Trophoblast cell (in vitro differentiated cells and primary cell): ENCODE results near the gene IGFBP1.

Experiments used
- DNase-seq, 2 donors: peaks; one replicate each; pipeline ENCODE4 v3.0.0-alpha.2; 2016
- H2AFZ ChIP-seq: 2 replicates; pipeline ENCODE4 v1.6.1; 2013; ENCODE audit warnings: low read length, moderate library complexity, mild to moderate bottlenecking; ENCODE audit not compliant: insufficient read depth, poor library complexity
- H2AK5ac ChIP-seq: 2 replicates; pipeline ENCODE4 v1.6.1; 2013; ENCODE audit warnings: mild to moderate bottlenecking, low read length
- H2BK120ac ChIP-seq: 2 replicates; pipeline ENCODE4 v1.6.1; 2013; ENCODE audit warnings: low read length, mild to moderate bottlenecking, moderate library complexity; ENCODE audit not compliant: insufficient read depth, poor library complexity
- H2BK12ac ChIP-seq: 2 replicates; pipeline ENCODE4 v1.6.1; 2013; ENCODE audit warnings: mild to moderate bottlenecking, low read length, moderate library complexity
- H2BK5ac ChIP-seq: 2 replicates; pipeline ENCODE4 v1.6.1; 2013; ENCODE audit warnings: low read length, low read depth, moderate library complexity, mild to moderate bottlenecking; ENCODE audit not compliant: poor library complexity
- H3K14ac ChIP-seq: 2 replicates; pipeline ENCODE4 v1.6.1; 2013; ENCODE audit warnings: mild to moderate bottlenecking, low read length
- H3K18ac ChIP-seq: 2 replicates; pipeline ENCODE4 v1.6.1; 2013; ENCODE audit warnings: mild to moderate bottlenecking, low read length
- H3K23ac ChIP-seq: 2 replicates; pipeline ENCODE4 v1.6.1; 2013; ENCODE audit warnings: low read length
- H3K27ac ChIP-seq: 2 replicates; pipeline ENCODE4 v1.5.1; 2013; ENCODE audit warnings: low read depth, mild to moderate bottlenecking, inconsistent platforms, low read length, moderate library complexity
- H3K27me3 ChIP-seq: 2 replicates; pipeline ENCODE4 v1.6.1; 2013; ENCODE audit warnings: inconsistent platforms, mild to moderate bottlenecking, low read length, moderate library complexity; ENCODE audit not compliant: insufficient read depth
- H3K36me3 ChIP-seq, 2 experiments: 1 replicate in 1 of 2; 2 replicates in 1 of 2; pipeline ENCODE4 v1.6.1; 2013; ENCODE audit warnings: low read length in 2 of 2, mild to moderate bottlenecking in 2 of 2, moderate library complexity in 1 of 2; ENCODE audit not compliant: insufficient read depth in 2 of 2, control insufficient read depth in 1 of 2
- H3K4ac ChIP-seq: 2 replicates; pipeline ENCODE4 v1.6.1; 2013; ENCODE audit warnings: low read depth, mild to moderate bottlenecking, low read length, moderate library complexity
- H3K4me1 ChIP-seq, 2 experiments: 1 replicate in 1 of 2; 2 replicates in 1 of 2; pipeline ENCODE4 v1.6.1; 2013; ENCODE audit warnings: low read length in 2 of 2, mild to moderate bottlenecking in 2 of 2, moderate library complexity in 1 of 2; ENCODE audit not compliant: insufficient read depth in 2 of 2, control insufficient read depth in 1 of 2
- H3K4me2 ChIP-seq: 2 replicates; pipeline ENCODE4 v1.6.1; 2013; ENCODE audit warnings: inconsistent platforms, mild to moderate bottlenecking, low read length, moderate library complexity
- H3K4me3 ChIP-seq: 2 replicates; pipeline ENCODE4 v1.5.1; 2013; ENCODE audit warnings: mild to moderate bottlenecking, low read depth, low read length, inconsistent platforms
- H3K79me1 ChIP-seq: one replicate; pipeline ENCODE4 v1.6.1; 2013; ENCODE audit warnings: low read length
- H3K79me2 ChIP-seq: 2 replicates; pipeline ENCODE4 v1.6.1; 2013; ENCODE audit warnings: low read length, mild to moderate bottlenecking; ENCODE audit not compliant: control insufficient read depth, insufficient read depth, poor library complexity
- H3K9ac ChIP-seq: 2 replicates; pipeline ENCODE4 v1.6.1; 2013; ENCODE audit warnings: mild to moderate bottlenecking, low read length
- H3K9me3 ChIP-seq: 2 replicates; pipeline ENCODE4 v1.6.1; 2013; ENCODE audit warnings: low read depth, mild to moderate bottlenecking, control low read depth, inconsistent platforms, low read length; ENCODE audit not compliant: insufficient read depth
- H4K12ac ChIP-seq: 2 replicates; pipeline ENCODE4 v1.6.1; 2013; ENCODE audit warnings: low read depth, mild to moderate bottlenecking, low read length, moderate library complexity
- H4K8ac ChIP-seq: 2 replicates; pipeline ENCODE4 v1.6.1; 2013; ENCODE audit warnings: low read depth, mild to moderate bottlenecking, low read length, moderate library complexity
- H4K91ac ChIP-seq: one replicate; pipeline ENCODE4 v1.6.1; 2013; ENCODE audit warnings: low read depth, mild to moderate bottlenecking, low read length, moderate library complexity
- WGBS: extraction: QIAGEN DNeasy Blood & Tissue Kit; methylation state at CpG from one replicate; pipeline ENCODE4 v1.1.7; 2013; ENCODE audit warnings: missing lambda C conversion rate; ENCODE audit not compliant: insufficient read length, insufficient coverage; ENCODE audit errors: extremely low coverage; 5-methylcytosine and 5-hydroxymethylcytosine counted together

Gene IGFBP1

DNA sequence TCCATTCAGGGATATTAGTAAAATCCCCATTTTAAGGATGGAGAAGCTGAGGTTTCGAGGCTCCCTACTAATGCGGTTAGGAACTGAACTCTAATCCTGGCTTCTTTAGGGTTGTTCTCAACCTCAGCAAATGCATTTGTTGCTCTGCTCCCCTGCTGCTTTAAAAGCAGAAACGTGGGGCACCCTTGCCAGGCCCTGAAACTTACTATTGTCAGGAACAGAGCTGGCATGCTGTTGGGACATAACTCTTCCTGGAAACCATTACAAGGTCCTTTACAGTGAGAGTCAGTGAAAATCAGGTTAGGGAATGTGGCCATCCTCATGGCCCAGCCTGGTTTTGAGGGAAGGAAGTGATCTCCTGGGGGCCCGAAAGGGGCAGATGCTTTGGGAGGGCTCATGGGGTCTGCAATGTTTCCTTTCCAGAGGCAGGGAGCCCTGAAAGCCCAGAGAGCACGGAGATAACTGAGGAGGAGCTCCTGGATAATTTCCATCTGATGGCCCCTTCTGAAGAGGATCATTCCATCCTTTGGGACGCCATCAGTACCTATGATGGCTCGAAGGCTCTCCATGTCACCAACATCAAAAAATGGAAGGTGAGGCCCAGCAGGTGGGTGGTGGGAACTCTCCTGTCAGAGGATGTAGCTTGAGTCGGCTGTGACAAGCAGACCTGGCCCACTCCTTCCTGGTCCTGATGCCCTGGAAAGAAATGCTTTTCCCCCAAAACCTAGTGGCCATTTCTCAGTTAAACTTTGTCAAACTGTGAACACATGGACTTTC lies 2.0 kb downstream of the IGFBP1 start:
- Histone ChIP-seq H3K9me3 (peaks cover 2% of the 10 kb centered on the region), H3K27me3 (peaks cover 16% of the 10 kb centered on the region), H4K12ac (no peak overlapping the region), H2BK5ac (no peak overlapping the region), H3K4me2 (no peak overlapping the region), H3K79me2 (no peaks in the 10 kb centered on the region), H3K9ac (no peak overlapping the region), H2AK5ac (no peak overlapping the region), H3K18ac (no peak overlapping the region), H3K23ac (no peak overlapping the region), H3K4me3 (no peak overlapping the region), H3K27ac (no peak overlapping the region), H3K4ac (no peak overlapping the region), H4K91ac (no peak overlapping the region), H4K8ac (no peak overlapping the region), H2BK12ac (no peak overlapping the region), H3K4me1 (peaks cover 8 to 12% of the 10 kb centered on the region in 2 experiments), H2AFZ (no peak overlapping the region), H3K14ac (no peak overlapping the region), H2BK120ac (no peak overlapping the region), H3K79me1 (no peaks in the 10 kb centered on the region), H3K36me3 (no peaks in the 10 kb centered on the region)
- no peak for DNase-seq
- no CpG with 5 or more reads among the region's 8 CpGs for WGBS

DNA sequence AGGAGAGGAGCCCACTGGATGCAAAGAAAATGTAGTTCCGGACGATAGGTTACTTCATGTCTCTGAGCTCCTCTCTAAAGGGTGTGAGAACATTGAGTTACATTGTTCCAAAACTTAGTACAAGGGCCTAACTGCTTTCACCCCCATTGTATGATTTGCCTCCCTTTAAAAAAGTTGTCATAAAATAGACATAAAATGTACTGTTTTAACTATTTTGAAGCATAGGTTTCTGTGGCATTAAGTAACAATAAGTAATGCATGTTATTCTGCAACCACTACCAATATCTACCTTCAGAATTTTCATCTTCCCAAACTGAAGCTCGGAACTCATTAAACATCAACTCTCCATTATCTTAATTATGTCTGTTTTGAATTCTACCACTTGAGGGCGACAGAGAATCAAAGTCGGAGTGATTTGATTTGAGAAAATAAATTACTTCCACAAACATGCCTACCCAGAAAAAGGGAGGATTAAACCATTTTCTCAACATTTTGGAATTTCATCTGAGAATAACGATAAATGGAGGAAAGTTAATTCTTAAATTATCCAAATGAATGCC lies 2.7 kb downstream of the IGFBP1 start:
- H2BK120ac ChIP-seq = no peak overlapping the region
- H4K91ac ChIP-seq = no peak overlapping the region
- no peak overlapping the region for H3K9ac ChIP-seq
- H3K27me3 ChIP-seq = peaks cover 16% of the 10 kb centered on the region
- H3K36me3 ChIP-seq = no peaks in the 10 kb centered on the region
- H3K79me2 ChIP-seq = no peaks in the 10 kb centered on the region
- H2BK5ac ChIP-seq = no peak overlapping the region
- no peak overlapping the region for H4K8ac ChIP-seq
- H3K79me1 ChIP-seq = no peaks in the 10 kb centered on the region
- H2BK12ac ChIP-seq = no peak overlapping the region
- no peak overlapping the region for H3K4me2 ChIP-seq
- H3K9me3 ChIP-seq = peaks cover 2% of the 10 kb centered on the region
- no peak overlapping the region for H3K23ac ChIP-seq
- H3K4me1 ChIP-seq = peaks cover 8 to 12% of the 10 kb centered on the region in 2 experiments
- no peak overlapping the region for H3K14ac ChIP-seq
- no peak overlapping the region for H2AK5ac ChIP-seq
- no CpG with 5 or more reads among the region's 6 CpGs for WGBS
- DNase-seq = peak in 1 of 2 donors; percentile 76
- H4K12ac ChIP-seq = no peak overlapping the region
- no peak overlapping the region for H3K4ac ChIP-seq
- H3K27ac ChIP-seq = no peak overlapping the region
- no peak overlapping the region for H2AFZ ChIP-seq
- no peak overlapping the region for H3K4me3 ChIP-seq
- no peak overlapping the region for H3K18ac ChIP-seq

DNA sequence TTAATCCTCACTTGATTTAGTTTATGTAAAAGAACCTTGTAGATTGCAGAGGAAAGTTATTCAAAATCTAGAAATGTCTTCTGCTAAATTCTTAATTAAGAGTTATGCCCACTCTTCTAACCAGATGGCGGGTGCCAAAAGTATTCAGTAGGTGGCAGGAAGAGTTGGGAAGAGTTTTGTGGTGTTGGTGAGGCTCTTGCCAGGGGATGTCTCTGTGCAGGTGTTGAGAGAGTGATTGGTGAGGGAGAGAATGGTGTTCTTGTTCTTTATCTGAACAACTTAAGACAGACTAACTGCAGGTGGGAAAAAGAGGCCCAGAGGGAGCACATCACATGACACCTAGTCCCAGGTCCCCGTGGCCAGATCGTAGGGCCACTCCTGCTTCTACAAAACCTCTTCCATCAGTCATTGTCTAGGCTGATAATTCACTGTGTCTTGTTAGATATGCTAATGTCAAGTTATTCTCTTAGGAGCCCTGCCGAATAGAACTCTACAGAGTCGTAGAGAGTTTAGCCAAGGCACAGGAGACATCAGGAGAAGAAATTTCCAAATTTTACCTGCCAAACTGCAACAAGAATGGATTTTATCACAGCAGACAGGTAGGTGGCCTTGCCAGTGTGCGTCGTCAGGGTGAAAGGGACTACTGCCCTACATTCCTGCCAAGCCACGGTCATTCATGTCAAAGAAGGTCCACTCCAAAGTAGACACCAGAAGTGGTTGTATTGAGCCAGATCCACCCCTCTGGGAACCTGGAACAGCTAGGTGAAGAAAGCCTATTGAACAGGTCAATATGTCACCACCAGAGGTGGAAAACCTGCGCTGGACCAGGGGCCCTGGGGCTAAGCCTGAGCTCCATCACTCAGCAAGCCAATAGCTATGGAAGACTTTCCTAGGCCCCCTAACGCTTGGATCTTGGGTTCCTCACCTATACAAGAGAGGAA lies 3.4 kb downstream of the IGFBP1 start:
- no peak overlapping the region for H4K12ac ChIP-seq
- H2BK5ac ChIP-seq = no peak overlapping the region
- no peak overlapping the region for H3K4me2 ChIP-seq
- no peak overlapping the region for H2AK5ac ChIP-seq
- no peak overlapping the region for H3K4me3 ChIP-seq
- H3K27ac ChIP-seq = no peak overlapping the region
- no peak overlapping the region for H3K9ac ChIP-seq
- H3K36me3 ChIP-seq = no peaks in the 10 kb centered on the region
- no peak overlapping the region for H2AFZ ChIP-seq
- H3K4ac ChIP-seq = no peak overlapping the region
- H3K79me1 ChIP-seq = no peaks in the 10 kb centered on the region
- peaks cover 8 to 12% of the 10 kb centered on the region in 2 experiments for H3K4me1 ChIP-seq
- no peak overlapping the region for H4K91ac ChIP-seq
- H3K9me3 ChIP-seq = peaks cover 2% of the 10 kb centered on the region
- peaks cover 16% of the 10 kb centered on the region for H3K27me3 ChIP-seq
- no peaks in the 10 kb centered on the region for H3K79me2 ChIP-seq
- H2BK12ac ChIP-seq = no peak overlapping the region
- H2BK120ac ChIP-seq = no peak overlapping the region
- no peak overlapping the region for H4K8ac ChIP-seq
- no peak overlapping the region for H3K18ac ChIP-seq
- H3K23ac ChIP-seq = no peak overlapping the region
- H3K14ac ChIP-seq = no peak overlapping the region
- no peak for DNase-seq
- WGBS = no CpG with 5 or more reads among the region's 10 CpGs

DNA sequence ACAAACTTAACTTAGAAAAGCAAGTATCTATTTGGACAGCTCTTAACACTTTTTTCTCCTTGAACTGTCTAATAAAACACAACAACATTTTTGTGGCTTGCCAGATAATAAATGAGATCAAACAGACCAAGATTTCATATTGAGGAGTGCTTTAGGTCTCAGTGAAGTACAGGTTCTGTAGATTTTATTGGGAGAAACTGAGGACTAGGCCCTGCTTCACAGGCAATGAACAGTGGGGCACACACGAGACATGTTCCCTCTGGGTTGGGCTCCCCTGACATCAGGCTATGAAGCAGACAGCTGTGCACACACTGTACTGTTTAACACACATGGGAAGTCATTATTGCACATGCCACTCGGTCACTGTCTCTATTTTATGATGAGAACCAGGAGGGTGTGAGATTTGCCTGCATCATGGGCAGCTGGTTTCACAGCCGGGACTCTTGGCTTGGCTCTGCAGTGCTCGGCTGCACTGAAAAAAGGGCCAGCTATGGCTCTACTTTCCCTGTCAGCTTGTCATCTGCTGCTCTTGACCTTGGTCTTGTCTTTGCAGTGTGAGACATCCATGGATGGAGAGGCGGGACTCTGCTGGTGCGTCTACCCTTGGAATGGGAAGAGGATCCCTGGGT lies 4.2 kb downstream of the IGFBP1 start:
- H2BK120ac ChIP-seq = no peak overlapping the region
- H3K4me1 ChIP-seq = peaks cover 8 to 12% of the 10 kb centered on the region in 2 experiments
- H2BK12ac ChIP-seq = no peak overlapping the region
- no peak overlapping the region for H3K14ac ChIP-seq
- H3K18ac ChIP-seq = no peak overlapping the region
- H3K23ac ChIP-seq = no peak overlapping the region
- no peak overlapping the region for H2BK5ac ChIP-seq
- H2AFZ ChIP-seq = no peak overlapping the region
- H3K79me1 ChIP-seq = no peaks in the 10 kb centered on the region
- H2AK5ac ChIP-seq = no peak overlapping the region
- H3K4me2 ChIP-seq = no peak overlapping the region
- H3K9me3 ChIP-seq = peaks cover 2% of the 10 kb centered on the region
- no peaks in the 10 kb centered on the region for H3K36me3 ChIP-seq
- H4K8ac ChIP-seq = no peak overlapping the region
- no peaks in the 10 kb centered on the region for H3K79me2 ChIP-seq
- H4K12ac ChIP-seq = no peak overlapping the region
- no peak overlapping the region for H3K27ac ChIP-seq
- no peak overlapping the region for H4K91ac ChIP-seq
- H3K4me3 ChIP-seq = no peak overlapping the region
- WGBS = no CpG with 5 or more reads among the region's 6 CpGs
- no peak for DNase-seq
- no peak overlapping the region for H3K9ac ChIP-seq
- H3K27me3 ChIP-seq = peaks cover 16% of the 10 kb centered on the region
- no peak overlapping the region for H3K4ac ChIP-seq
